Measurements from ENCODE around the gene PCBP4.
A peak's percentile ranks its signal among the peaks of the same experiment; 100 is the strongest.

The PCBP4 gene

GRCh38 chr3:51970606-51971300, 3.5 kb upstream of the PCBP4 start:
- no peak for DNase-seq

- DNase-seq, result no peak
These were observed 2.6 kb upstream of the PCBP4 start for GRCh38 chr3:51969841-51970240.

- DNase-seq, result no peak
These were observed 1.8 kb upstream of the PCBP4 start for GRCh38 chr3:51968883-51969678.

- DNase-seq, result no peak
These were observed 1.0 kb upstream of the PCBP4 start for GRCh38 chr3:51968170-51968775.

- DNase-seq, result no peak
These were observed 301 bp downstream of the PCBP4 start for GRCh38 chr3:51966922-51967383.

GRCh38 chr3:51966486-51966885, 768 bp downstream of the PCBP4 start:
- DNase-seq, result no peak

- DNase-seq, result no peak
These were observed 1.2 kb downstream of the PCBP4 start for GRCh38 chr3:51966016-51966415.

- DNase-seq, result no peak
These were observed 2.7 kb downstream of the PCBP4 start for GRCh38 chr3:51964521-51964920.

- no peak for DNase-seq
These were observed 3.3 kb downstream of the PCBP4 start for GRCh38 chr3:51963951-51964451.

- DNase-seq, result no peak
These were observed 4.3 kb downstream of the PCBP4 start for GRCh38 chr3:51962854-51963530.

GRCh38 chr3:51961602-51962569, 5.4 kb downstream of the PCBP4 start:
- no peak for DNase-seq

- DNase-seq, result no peak
These were observed 6.2 kb downstream of the PCBP4 start for GRCh38 chr3:51961011-51961410.

GRCh38 chr3:51960386-51960785, 6.9 kb downstream of the PCBP4 start:
- no peak for DNase-seq

- no peak for DNase-seq
These were observed 7.6 kb downstream of the PCBP4 start for GRCh38 chr3:51959651-51960050.

GRCh38 chr3:51958603-51959521, 8.4 kb downstream of the PCBP4 start:
- no peak for DNase-seq

- no peak for DNase-seq
These were observed 9.6 kb downstream of the PCBP4 start for GRCh38 chr3:51957520-51958205.

- DNase-seq, result peak; percentile 32
These were observed 11.1 kb downstream of the PCBP4 start for GRCh38 chr3:51955893-51956770.

- no peak for DNase-seq
These were observed 11.9 kb downstream of the PCBP4 start, which contains the start of gene GPR62 for GRCh38 chr3:51955175-51955892. TSS of gene GPR62 (plus strand) at chr3:51955381. CDS start at chr3:51955653, 272 bp downstream.
